NCI-H146 (cell line): ENCODE results near the gene KRTAP4-8.
"Not testable (repeated sequence)": the region's sequence is repeated elsewhere in the genome, so short reads cannot be mapped to it uniquely, and the experiment has no call there.

Experiments
- DNase-seq: peaks from one replicate; lab custom pipeline; 2025; lab: John Stamatoyannopoulos, UW

Gene KRTAP4-8

DNA sequence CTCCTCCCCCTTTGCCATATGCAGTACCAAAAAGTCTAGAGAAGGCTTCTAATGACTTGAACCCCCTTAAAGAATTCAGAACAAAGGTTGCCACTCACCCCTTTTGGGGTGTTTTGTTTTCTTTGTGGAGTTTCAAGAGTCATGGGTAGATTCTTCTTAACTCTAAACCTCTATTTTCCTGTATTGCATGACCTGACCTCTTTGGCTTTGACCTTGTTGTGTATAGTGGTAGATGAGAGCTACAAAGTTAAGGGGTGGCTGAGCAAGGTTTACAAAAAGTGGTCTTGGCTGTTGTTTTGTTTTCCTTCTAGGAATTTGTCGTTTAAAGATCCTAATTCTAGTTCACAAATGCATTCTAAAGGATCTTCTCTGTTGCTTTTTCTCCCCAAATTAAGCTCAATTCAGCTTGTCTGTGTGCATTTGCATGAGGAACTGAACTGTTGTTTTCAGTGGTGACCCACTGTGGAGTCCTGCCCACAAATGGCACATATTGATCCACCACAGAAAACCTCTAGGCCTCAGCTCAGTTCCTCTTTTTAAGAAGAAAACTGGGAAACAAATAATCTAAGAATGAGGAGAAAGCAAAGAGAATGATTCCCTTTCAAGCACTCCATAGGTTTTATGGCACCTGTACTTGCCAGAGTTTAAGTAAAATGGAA, 10.9 kb upstream of the KRTAP4-8 start:
- not testable (repeated sequence) for DNase-seq

DNA sequence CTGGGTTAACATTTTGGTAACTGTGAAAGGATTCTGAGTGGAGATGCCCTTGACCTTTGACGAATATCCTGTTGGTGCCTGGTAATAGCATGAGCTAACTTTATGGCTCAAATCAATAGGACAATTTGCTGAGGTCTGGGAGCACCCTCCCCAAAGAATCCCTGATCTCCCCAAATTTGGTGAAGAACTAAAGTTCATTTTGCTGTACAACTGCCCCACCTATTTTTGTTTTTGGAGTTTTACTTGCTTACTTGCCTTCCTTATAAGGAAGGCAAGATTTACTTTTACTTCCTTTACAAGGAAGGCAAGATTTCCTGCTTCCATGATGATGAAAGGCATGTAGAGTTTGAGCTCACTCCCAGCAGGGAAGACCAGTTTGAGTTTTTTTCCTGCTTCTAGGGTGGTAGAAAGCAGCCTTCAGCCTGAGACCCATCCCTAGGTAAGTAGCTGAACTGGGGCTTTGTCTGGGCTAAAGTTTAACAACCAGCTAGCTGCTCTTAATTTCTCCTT, 10.1 kb upstream of the KRTAP4-8 start:
- DNase-seq: no peak

GRCh38 chr17:41105347-41105746, 7.4 kb upstream of the KRTAP4-8 start, which contains the start of gene KRTAP4-9:
Gene KRTAP4-9, plus strand, starts transcription at chr17:41105389. Its CDS starts 0 bp downstream, at chr17:41105389.
- peak; percentile 23 for DNase-seq

GRCh38 chr17:41104386-41105038, 6.6 kb upstream of the KRTAP4-8 start:
- DNase-seq: not testable (repeated sequence)

DNA sequence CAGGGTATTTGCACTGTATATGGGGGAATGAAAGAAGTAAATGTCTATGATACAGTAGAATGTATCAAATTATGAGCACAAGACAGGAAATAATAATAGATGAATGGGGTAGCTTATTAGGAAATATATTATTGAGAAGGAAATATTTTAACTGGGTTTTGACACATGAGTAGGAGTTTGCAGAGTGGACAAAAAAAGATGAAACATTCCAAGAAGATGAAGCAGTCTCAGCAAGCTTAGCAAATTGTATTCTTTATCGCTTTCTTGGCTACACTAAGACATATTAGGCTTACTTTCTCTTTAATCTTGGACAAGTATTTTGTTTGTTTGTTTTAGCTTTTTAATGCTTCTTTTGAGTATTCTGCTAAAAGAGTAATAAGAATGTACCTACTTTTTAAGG, 6.0 kb upstream of the KRTAP4-8 start:
- DNase-seq: no peak

- no peak for DNase-seq
Measured at GRCh38 chr17:41101586-41102259, 3.8 kb upstream of the KRTAP4-8 start, which contains the start of gene KRTAP4-16. Gene KRTAP4-16, minus strand, starts transcription at chr17:41102209. Its CDS starts 0 bp downstream, at chr17:41102209.

- DNase-seq: not testable (repeated sequence)
Measured at GRCh38 chr17:41099682-41100480, 1.9 kb upstream of the KRTAP4-8 start.

- no peak for DNase-seq
Measured at GRCh38 chr17:41098481-41098880, 539 bp upstream of the KRTAP4-8 start.

DNA sequence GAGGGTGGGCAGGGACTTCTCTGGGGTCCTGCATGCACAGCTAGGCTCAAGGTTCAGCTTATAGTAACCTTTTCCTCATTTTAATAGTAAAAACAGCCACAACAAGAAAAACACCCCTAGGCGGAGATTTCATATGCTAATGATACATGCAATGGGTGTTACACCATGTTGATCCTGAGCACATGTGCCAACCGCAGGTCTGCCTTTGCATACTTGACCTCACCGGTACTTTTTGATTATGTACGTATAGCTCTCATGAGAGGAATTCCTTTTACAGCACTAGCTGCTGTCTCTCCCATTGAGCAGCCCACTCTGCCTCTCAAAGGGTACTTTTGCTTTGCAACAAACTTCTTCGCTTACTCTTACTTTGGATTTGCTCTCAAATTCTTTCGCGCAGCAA, 1.9 kb downstream of the KRTAP4-8 start:
- no peak for DNase-seq

DNA sequence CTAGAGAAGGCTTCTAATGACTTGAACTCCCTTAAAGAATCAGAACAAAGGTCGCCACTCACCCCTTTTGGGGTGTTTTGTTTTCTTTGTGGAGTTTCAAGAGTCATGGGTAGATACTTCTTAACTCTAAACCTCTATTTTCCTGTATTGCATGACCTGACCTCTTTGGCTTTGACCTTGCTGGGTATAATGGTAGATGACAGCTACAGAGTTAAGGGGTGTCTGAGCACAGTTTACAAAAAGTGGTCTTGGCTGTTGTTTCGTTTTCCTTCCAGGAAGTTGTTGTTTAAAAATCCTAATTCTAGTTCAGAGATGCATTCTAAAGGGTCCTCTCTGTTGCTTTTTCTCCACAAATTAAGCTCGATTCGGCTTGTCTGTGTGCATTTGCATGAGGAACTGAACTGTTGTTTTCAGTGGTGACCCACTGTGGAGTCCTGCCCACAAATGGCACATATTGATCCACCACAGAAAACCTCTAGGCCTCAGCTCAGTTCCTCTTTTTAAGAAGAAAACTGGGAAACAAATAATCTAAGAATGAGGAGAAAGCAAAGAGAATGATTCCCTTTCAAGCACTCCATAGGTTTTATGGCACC, 9.1 kb downstream of the KRTAP4-8 start:
- not testable (repeated sequence) for DNase-seq

GRCh38 chr17:41084100-41084856, 13.7 kb downstream of the KRTAP4-8 start, which contains the start of gene KRTAP4-7:
Gene KRTAP4-7, plus strand, starts transcription at chr17:41084150. Its CDS starts 57 bp downstream, at chr17:41084207.
- not testable (repeated sequence) for DNase-seq

DNA sequence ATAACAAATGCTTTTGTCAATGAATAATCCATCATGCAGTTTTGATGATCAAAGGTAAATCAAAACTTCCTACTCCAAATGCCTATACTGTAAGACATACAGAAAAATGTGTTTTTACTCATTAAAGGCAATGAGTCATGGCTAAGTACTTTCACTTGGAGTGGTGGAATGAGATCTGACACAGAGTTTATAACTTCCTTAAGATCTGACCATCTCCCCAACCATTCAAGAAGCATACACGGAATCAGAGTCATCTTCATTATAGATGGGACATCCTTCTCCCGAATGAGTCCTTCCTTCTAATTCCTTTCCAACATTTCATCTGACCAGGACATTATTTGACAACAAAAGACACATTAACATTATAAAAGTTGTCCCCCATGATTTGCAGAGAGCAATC, 14.5 kb downstream of the KRTAP4-8 start:
- not testable (repeated sequence) for DNase-seq

DNA sequence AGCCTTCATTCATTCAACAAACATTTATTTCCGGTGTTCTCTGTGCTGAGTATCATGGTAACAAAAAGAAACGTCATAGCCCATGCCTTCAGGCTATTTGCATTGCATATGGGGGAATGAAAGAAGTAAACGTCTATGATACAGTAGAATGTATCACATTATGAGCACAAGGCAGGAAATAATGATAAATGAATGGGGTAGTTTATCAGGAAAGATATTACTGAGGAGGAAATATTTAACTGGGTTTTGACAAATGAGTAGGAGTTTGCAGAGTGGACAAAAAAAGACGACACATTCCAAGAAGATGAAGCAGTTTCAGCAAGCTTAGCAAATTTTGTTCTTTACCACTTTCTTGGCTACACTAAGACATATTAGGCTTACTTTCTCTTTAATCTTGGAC, 15.3 kb downstream of the KRTAP4-8 start:
- no peak for DNase-seq

GRCh38 chr17:41076788-41077187, 21.2 kb downstream of the KRTAP4-8 start:
- no peak for DNase-seq

- DNase-seq: no peak
Measured at GRCh38 chr17:41073676-41074075, 24.3 kb downstream of the KRTAP4-8 start.

DNA sequence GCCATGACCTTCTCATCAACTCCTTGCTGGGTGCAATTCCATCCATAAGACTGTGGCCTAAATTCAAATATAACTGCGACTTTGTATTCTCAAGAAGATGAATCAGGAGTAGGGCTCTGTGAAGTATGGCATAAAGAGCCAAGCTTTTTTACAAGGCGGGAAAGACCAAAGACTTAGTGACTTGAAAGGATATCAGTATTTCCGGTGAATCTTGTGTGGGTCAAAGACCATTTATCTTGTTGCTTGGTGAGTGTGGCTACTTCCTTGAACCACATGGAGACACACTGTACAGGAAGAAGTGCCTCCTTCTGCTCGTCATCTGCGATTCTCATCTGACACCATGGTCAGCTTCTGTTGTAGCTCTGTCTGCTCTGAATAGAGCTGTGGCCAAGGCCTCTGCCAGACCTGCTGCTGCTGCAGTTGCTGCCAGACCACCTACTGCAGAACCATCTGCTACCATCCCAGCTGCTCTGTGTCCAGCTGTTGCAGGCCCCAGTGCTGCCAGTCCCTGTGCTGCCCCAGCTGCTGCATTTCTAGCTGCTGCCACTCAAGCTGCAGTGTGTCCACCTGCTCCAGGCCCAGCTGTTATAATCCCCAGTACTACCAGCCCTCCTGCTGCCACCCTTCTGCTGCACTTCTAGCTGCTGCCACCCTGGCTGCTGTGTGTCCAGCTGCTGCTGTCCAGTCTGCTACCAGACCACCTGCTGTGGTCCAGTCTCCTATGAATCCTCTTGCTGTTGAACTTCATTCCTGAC, 26.2 kb downstream of the KRTAP4-8 start:
- DNase-seq: peak; percentile 62

DNA sequence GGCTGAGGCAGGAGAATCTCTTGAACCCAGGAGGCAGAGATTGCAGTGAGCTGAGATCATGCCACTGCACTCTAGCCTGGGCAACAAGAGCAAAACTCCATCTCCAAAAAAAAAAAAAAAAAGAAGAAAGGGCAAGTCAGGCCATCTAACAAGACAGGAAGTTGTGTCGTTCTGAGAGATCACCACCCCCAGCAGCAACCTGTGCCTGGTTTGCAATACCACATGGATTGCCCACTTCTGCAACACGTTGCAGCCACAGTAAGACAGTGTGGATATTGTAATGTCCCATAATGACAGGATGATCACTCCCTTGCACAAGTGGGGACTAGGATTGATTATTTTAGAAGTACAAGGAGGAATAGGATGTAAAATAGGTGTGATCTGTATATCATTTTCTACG, 28.9 kb downstream of the KRTAP4-8 start:
- no peak for DNase-seq

GRCh38 chr17:41067281-41067680, 30.7 kb downstream of the KRTAP4-8 start:
- DNase-seq: no peak

- DNase-seq: peak; percentile 41
Measured at GRCh38 chr17:41065829-41066624, 31.9 kb downstream of the KRTAP4-8 start, which contains the start of gene KRTAP2-4. Gene KRTAP2-4, minus strand, starts transcription at chr17:41065879. Its CDS starts 34 bp downstream, at chr17:41065845.
